ENCODE results near the gene KLF13. TPM values are rescaled to one million over a fixed set of nuclear protein-coding genes. Genes with fewer than 3 reads are reported as not detected.

KLF13 gene
- total RNA-seq, 1 experiment from 2014 or later: 22.1 TPM

DNA sequence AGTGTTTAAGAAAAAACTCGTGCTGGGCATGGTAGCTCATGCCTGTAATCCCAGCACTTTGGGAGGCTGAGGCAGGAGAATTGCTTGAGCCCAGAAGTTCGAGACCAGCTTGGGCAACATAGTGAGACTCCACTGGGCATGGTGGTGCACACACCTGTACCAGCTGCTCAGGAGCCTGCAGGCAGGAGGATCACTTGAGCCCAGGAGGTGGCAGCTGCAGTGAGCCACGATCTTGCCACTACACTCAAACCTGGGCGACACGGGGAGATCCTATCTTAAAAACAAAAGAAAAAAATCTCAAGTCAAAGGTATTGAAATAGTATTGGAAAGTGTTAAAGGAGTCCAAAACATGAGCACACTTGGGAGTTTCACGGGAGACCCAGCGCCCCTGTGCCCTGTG lies 14.0 kb downstream of the KLF13 start:
- Histone ChIP-seq H3K4me1 (ENCODE audit: insufficient read depth, low read length, poor library complexity, severe bottlenecking) (peaks cover 25% of the 10 kb centered on the region), H3K36me3 (ENCODE audit: insufficient read depth, low read length, poor library complexity, severe bottlenecking) (no peaks in the 10 kb centered on the region), H3K27me3 (replicated peaks; ENCODE audit: insufficient read depth, low read depth, low read length, poor library complexity) (no peaks in the 10 kb centered on the region), H3K27ac (ENCODE audit: low read depth, low read length, poor library complexity, severe bottlenecking) (no peak overlapping the region), H3K4me3 (ENCODE audit: low read depth, low read length, poor library complexity, severe bottlenecking) (no peak overlapping the region), H3K9me3 (ENCODE audit: low read depth, low read length, poor library complexity, severe bottlenecking) (no peaks in the 10 kb centered on the region)
- BruUV-seq (replicated peaks): no TSS peak
- CTCF ChIA-PET: no interaction called here
- intact Hi-C loops (cut with micrococcal nuclease; ENCODE audit: unreplicated experiment): no loop called here
- POLR2A ChIA-PET (ENCODE audit: low non-redundant PET): no interaction called here
- TF ChIP-seq, protein P1, sequence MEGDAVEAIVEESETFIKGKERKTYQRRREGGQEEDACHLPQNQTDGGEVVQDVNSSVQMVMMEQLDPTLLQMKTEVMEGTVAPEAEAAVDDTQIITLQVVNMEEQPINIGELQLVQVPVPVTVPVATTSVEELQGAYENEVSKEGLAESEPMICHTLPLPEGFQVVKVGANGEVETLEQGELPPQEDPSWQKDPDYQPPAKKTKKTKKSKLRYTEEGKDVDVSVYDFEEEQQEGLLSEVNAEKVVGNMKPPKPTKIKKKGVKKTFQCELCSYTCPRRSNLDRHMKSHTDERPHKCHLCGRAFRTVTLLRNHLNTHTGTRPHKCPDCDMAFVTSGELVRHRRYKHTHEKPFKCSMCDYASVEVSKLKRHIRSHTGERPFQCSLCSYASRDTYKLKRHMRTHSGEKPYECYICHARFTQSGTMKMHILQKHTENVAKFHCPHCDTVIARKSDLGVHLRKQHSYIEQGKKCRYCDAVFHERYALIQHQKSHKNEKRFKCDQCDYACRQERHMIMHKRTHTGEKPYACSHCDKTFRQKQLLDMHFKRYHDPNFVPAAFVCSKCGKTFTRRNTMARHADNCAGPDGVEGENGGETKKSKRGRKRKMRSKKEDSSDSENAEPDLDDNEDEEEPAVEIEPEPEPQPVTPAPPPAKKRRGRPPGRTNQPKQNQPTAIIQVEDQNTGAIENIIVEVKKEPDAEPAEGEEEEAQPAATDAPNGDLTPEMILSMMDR (conservative IDR thresholded peaks at IDR 0.05; ENCODE audit: low read depth, low read length): no peak
- no peak for TF ChIP-seq EZH2 (IDR thresholded peaks at IDR 0.05; ENCODE audit: borderline replicate concordance, low read depth, low read length, poor library complexity, severe bottlenecking)
- no peak for DNase-seq (ENCODE audit: low spot score)

DNA sequence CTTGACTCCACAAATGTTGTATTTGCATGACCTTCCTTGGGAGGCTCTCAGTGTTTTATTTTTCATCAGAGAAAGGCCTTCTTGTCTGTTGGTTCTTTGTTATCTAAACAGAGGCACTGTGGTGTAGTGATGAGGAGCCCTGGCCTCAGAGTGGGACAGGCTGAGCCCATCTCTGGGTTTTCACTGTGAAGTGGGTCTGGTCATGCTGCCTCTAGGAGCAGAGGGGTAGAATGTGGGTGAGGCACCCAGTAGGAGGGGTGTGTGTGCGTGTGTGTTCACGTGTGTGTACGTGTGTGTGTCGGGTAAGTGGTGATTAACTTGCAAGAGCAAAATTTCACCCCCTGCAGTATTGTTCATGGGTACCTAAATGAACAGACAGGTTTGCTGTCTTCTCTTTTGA lies 14.4 kb downstream of the KLF13 start:
- H3K27me3 ChIP-seq (replicated peaks; ENCODE audit: insufficient read depth, low read depth, low read length, poor library complexity): no peaks in the 10 kb centered on the region
- POLR2A ChIA-PET (ENCODE audit: low non-redundant PET): no interaction called here
- TF ChIP-seq, protein P1 (conservative IDR thresholded peaks at IDR 0.05; ENCODE audit: low read depth, low read length): no peak
- no peak for TF ChIP-seq EZH2 (IDR thresholded peaks at IDR 0.05; ENCODE audit: borderline replicate concordance, low read depth, low read length, poor library complexity, severe bottlenecking)
- intact Hi-C loops (cut with micrococcal nuclease; ENCODE audit: unreplicated experiment): no loop called here
- CTCF ChIA-PET: no interaction called here
- DNase-seq (ENCODE audit: low spot score): no peak
- no TSS peak for BruUV-seq (replicated peaks)
- H3K4me3 ChIP-seq (ENCODE audit: low read depth, low read length, poor library complexity, severe bottlenecking): no peak overlapping the region
- H3K27ac ChIP-seq (ENCODE audit: low read depth, low read length, poor library complexity, severe bottlenecking): no peak overlapping the region
- H3K4me1 ChIP-seq (ENCODE audit: insufficient read depth, low read length, poor library complexity, severe bottlenecking): peaks cover 25% of the 10 kb centered on the region
- no peaks in the 10 kb centered on the region for H3K9me3 ChIP-seq (ENCODE audit: low read depth, low read length, poor library complexity, severe bottlenecking)
- no peaks in the 10 kb centered on the region for H3K36me3 ChIP-seq (ENCODE audit: insufficient read depth, low read length, poor library complexity, severe bottlenecking)

DNA sequence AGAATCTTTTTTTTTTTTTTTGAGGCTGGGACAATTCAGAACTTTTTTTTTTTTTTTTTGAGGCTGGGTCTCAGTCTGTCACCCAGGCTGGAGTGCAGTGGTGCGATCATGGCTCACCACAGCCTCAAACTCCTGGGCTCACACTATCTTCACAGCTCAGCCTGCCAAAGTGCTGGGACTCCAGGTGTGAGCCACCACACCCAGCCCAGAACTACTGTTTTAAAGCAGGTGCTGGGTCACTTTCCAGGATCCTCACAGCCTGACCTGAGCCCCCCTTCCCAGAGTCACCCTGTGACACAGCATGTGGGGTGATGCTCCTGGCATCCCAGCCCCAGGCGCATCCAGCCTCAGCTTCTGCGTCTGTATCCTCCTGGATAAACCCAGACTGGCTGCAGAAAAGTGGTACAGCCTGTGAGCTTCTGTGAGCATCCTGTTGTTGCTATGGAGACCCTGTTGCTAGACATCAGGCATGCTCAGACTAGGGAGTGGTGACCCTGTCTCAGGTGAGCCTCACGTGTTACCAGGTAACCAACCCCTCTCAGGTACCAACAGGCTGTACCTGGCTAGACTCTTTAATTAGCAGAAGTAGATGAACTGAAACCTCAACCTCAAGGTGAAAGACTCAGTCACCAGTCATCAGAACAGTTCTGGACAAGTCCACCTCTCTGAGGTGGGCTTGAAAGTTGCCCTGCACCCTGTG lies 15.0 kb downstream of the KLF13 start:
- Histone ChIP-seq H3K9me3 (ENCODE audit: low read depth, low read length, poor library complexity, severe bottlenecking) (no peaks in the 10 kb centered on the region), H3K27ac (ENCODE audit: low read depth, low read length, poor library complexity, severe bottlenecking) (no peak overlapping the region), H3K4me3 (ENCODE audit: low read depth, low read length, poor library complexity, severe bottlenecking) (no peak overlapping the region), H3K36me3 (ENCODE audit: insufficient read depth, low read length, poor library complexity, severe bottlenecking) (no peaks in the 10 kb centered on the region), H3K27me3 (replicated peaks; ENCODE audit: insufficient read depth, low read depth, low read length, poor library complexity) (no peaks in the 10 kb centered on the region), H3K4me1 (ENCODE audit: insufficient read depth, low read length, poor library complexity, severe bottlenecking) (peaks cover 25% of the 10 kb centered on the region)
- CTCF ChIA-PET: no interaction called here
- TF ChIP-seq, protein P1 (conservative IDR thresholded peaks at IDR 0.05; ENCODE audit: low read depth, low read length): no peak
- TF ChIP-seq EZH2 (IDR thresholded peaks at IDR 0.05; ENCODE audit: borderline replicate concordance, low read depth, low read length, poor library complexity, severe bottlenecking): no peak
- POLR2A ChIA-PET (ENCODE audit: low non-redundant PET): no interaction called here
- intact Hi-C loops (cut with micrococcal nuclease; ENCODE audit: unreplicated experiment): no loop called here
- no TSS peak for BruUV-seq (replicated peaks)
- no peak for DNase-seq (ENCODE audit: low spot score)
